Measurements from ENCODE around the gene SP140L.
"Not testable (repeated sequence)": the region's sequence is repeated elsewhere in the genome, so short reads cannot be mapped to it uniquely, and the experiment has no call there.

The SP140L gene

DNA sequence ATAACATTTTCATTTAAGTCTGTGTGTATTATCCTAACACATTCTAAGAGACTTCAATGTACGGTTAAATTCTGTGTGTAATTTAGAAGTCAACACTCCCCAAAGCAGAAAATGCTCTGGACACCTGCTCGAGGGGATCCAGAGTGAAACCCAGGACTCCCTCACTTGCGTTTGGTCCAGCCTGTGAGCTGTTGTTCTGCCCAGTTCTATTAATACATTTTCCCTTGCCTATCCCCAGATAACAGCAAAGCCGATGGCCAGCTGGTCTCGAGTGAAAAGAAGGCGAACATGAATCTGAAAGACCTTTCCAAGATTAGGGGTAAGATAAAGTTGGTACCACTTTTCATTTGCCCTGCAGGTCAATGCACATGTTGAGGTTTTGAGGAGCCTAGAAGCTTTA is 58.0 kb downstream of the SP140L start:
- TF ChIP-seq, protein P1, sequence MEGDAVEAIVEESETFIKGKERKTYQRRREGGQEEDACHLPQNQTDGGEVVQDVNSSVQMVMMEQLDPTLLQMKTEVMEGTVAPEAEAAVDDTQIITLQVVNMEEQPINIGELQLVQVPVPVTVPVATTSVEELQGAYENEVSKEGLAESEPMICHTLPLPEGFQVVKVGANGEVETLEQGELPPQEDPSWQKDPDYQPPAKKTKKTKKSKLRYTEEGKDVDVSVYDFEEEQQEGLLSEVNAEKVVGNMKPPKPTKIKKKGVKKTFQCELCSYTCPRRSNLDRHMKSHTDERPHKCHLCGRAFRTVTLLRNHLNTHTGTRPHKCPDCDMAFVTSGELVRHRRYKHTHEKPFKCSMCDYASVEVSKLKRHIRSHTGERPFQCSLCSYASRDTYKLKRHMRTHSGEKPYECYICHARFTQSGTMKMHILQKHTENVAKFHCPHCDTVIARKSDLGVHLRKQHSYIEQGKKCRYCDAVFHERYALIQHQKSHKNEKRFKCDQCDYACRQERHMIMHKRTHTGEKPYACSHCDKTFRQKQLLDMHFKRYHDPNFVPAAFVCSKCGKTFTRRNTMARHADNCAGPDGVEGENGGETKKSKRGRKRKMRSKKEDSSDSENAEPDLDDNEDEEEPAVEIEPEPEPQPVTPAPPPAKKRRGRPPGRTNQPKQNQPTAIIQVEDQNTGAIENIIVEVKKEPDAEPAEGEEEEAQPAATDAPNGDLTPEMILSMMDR (conservative IDR thresholded peaks at IDR 0.05; ENCODE audit: low read depth, low read length) = no peak
- no peak for DNase-seq (ENCODE audit: low read depth)
- H3K4me3 ChIP-seq (ENCODE audit: low read depth, low read length) = no peak overlapping the region

DNA sequence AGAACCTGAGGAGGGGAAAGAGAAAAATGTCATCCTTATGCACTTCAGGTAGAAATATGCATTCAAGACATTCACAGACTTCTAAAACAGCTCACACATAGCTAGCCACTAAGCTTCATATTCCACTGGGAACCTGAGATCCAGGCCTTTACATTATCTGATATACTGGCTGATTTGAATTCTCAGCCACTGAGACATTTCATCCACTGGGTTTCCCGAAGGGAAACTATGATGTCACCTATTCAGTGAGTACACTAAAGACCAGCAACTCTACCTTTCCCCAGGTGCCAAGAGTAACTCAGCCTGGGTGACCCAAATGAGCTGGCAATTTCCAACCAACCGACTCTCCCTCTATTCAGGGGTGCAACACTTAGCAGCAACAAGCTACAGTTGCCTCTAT is 67.3 kb downstream of the SP140L start:
- no peak for DNase-seq (ENCODE audit: low read depth)
- TF ChIP-seq, protein P1 (conservative IDR thresholded peaks at IDR 0.05; ENCODE audit: low read depth, low read length) = no peak
- H3K4me3 ChIP-seq (ENCODE audit: low read depth, low read length) = no peak overlapping the region

DNA sequence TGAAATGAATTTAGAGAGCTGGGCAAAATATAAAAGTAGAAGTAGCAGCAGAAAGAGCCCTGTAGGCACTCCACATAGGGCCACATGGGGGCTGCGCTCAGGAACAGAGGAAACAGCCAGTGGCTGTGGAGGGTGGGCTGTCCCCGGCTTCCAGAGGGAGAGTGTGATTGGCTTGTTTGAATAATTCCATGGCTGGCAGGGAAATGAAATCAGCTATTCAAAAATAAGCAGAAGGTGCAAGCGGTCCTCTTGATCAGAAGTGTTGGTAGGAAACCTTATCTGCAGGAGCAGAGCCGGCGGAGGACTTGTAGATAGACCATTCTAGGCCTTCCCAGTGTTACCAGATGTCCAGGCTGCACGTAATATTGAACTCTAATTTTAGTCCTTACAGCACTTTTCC is 71.7 kb downstream of the SP140L start:
- H3K4me3 ChIP-seq (ENCODE audit: low read depth, low read length) = not testable (repeated sequence)

DNA sequence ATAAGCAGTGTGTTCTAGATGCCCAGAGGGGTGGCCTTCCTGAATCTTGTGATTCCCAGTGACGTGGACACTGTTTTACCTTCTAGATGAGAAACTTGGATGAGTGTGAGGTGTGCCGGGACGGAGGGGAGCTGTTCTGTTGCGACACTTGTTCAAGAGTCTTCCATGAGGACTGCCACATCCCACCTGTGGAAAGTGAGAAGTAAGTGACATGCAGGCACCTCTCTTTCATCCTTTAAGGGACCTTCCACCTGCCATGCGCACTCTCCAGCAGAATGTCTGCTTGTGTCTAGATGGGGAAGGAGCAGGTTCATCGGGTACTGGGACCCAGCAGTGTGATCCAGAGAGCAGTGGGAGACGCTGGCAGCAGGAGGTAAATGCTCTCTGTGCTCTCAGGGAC is 73.0 kb downstream of the SP140L start:
- DNase-seq (ENCODE audit: low read depth) = no peak
- no peak overlapping the region for H3K4me3 ChIP-seq (ENCODE audit: low read depth, low read length)
- TF ChIP-seq, protein P1 (conservative IDR thresholded peaks at IDR 0.05; ENCODE audit: low read depth, low read length) = no peak

More for the DNA sequence above, 71.7 kb downstream of the SP140L start:
- DNase-seq (ENCODE audit: low read depth) = not testable (repeated sequence)

DNA sequence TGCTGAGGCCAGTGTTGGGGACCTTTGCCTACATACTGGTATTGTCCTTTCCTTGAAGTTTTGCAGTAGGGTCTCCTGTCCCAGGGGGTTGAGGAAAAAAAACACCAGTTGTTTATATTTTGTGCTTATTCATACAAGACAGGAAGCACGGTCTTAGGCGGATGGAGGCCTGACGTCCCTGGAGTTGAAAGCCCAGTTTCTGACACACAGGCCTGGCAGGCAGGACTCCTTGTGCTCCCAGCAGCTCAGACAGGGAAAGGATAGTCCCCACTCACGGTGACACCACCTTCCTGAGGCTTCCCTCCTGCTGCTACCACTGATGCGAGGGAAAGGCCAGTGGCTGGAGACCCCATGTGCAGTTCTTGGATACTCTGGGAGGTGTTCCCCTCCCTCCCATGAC is 73.5 kb downstream of the SP140L start:
- TF ChIP-seq, protein P1 (conservative IDR thresholded peaks at IDR 0.05; ENCODE audit: low read depth, low read length) = no peak
- H3K4me3 ChIP-seq (ENCODE audit: low read depth, low read length) = no peak overlapping the region
- no peak for DNase-seq (ENCODE audit: low read depth)

DNA sequence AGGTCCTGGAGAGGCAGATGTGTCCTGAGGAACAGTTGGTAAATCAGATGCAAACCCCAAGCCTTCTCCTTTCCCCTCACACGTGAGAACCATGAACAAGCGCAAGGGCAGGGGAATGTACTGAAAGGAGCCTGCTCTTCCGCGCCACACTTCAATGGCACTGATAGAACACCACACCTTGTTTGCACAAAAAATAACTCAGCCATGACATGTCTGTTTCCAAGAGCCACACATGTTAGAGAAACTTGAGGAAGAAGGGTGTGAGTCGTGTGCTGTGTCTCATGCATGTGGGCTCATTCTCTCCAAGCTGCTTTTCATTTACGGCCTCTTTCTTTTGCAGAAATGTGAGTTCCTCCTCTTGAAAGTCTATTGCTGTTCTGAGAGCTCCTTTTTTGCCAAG is 74.0 kb downstream of the SP140L start:
- H3K4me3 ChIP-seq (ENCODE audit: low read depth, low read length); DNase-seq (ENCODE audit: low read depth): not testable (repeated sequence)

DNA sequence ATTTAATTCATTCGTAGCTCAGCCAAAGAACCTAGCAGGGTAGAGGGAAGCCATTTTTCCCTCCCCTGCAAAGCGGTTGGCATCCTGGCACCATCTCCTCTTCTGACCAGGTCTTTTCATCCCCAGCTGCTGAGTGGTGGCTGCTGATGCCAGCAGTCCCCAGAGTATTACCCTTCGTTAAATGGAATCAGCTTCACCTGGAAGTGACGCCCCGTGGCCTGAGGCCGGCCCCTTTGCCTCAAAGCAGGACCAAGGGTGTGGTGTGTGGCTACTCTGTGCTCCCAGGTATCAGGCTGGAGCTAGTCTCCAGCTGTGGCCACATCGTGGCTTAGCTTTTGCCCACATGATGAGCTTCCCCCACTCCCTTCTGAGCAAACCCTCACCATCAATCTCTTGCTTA is 76.8 kb downstream of the SP140L start:
- DNase-seq (ENCODE audit: low read depth) = no peak
- H3K4me3 ChIP-seq (ENCODE audit: low read depth, low read length) = no peak overlapping the region
- TF ChIP-seq, protein P1 (conservative IDR thresholded peaks at IDR 0.05; ENCODE audit: low read depth, low read length) = no peak

DNA sequence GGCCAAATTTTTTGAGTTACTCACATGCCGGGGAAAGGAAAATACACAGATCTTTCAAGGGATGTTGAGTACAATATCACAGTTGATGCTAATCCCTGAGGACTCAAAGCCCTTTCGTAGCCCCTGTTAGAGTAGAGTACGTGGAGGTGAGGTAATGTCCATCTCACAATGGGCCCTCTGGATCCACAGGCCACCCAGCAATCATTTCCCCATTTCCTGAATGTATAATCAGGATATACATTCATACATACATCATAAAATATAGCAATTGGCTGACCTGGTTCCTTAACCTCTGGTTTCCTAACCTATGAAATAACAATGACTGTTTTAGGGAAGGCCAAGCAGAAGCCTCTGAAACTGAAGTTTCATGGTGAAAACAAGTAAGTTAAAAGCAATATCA is 78.8 kb downstream of the SP140L start:
- H3K4me3 ChIP-seq (ENCODE audit: low read depth, low read length) = no peak overlapping the region
- no peak for DNase-seq (ENCODE audit: low read depth)
- TF ChIP-seq, protein P1 (conservative IDR thresholded peaks at IDR 0.05; ENCODE audit: low read depth, low read length) = no peak
